HG02943 (cell line): ENCODE data around the gene MPPED2.
"Not testable (repeated sequence)": the region's sequence is repeated elsewhere in the genome, so short reads cannot be mapped to it uniquely, and the experiment has no call there.

Experiments
- ATAC-seq: cut with Tn5 transposase; IDR thresholded peaks from one replicate; pipeline ENCODE4 v1.9.1; 2021; ENCODE audit warnings: mild to moderate bottlenecking, low read depth, moderate library complexity; ENCODE audit not compliant: unreplicated experiment

MPPED2 gene

GRCh38 chr11:30579415-30580175 is 6.6 kb downstream of the MPPED2 start:
- no peak for ATAC-seq

- ATAC-seq, result no peak
Measured at GRCh38 chr11:30578406-30578805, 7.7 kb downstream of the MPPED2 start.

- no peak for ATAC-seq
Measured at GRCh38 chr11:30573951-30574350, 12.2 kb downstream of the MPPED2 start.

- no peak for ATAC-seq
Measured at GRCh38 chr11:30568931-30569330, 17.2 kb downstream of the MPPED2 start.

GRCh38 chr11:30567644-30568043 is 18.5 kb downstream of the MPPED2 start:
- ATAC-seq, result no peak

- no peak for ATAC-seq
Measured at GRCh38 chr11:30567120-30567519, 19.0 kb downstream of the MPPED2 start.

GRCh38 chr11:30566482-30566881 is 19.7 kb downstream of the MPPED2 start:
- ATAC-seq, result no peak

GRCh38 chr11:30565027-30565426 is 21.1 kb downstream of the MPPED2 start:
- ATAC-seq, result no peak

- ATAC-seq, result no peak
Measured at GRCh38 chr11:30561691-30562415, 24.3 kb downstream of the MPPED2 start.

- no peak for ATAC-seq
Measured at GRCh38 chr11:30560206-30561106, 25.7 kb downstream of the MPPED2 start.

GRCh38 chr11:30559004-30559403 is 27.1 kb downstream of the MPPED2 start:
- no peak for ATAC-seq

GRCh38 chr11:30554587-30554986 is 31.6 kb downstream of the MPPED2 start:
- not testable (repeated sequence) for ATAC-seq

- ATAC-seq, result no peak
Measured at GRCh38 chr11:30553521-30554110, 32.5 kb downstream of the MPPED2 start.

- ATAC-seq, result no peak
Measured at GRCh38 chr11:30552839-30553238, 33.3 kb downstream of the MPPED2 start.

- ATAC-seq, result no peak
Measured at GRCh38 chr11:30550022-30550542, 36.1 kb downstream of the MPPED2 start.

- no peak for ATAC-seq
Measured at GRCh38 chr11:30549565-30549964, 36.6 kb downstream of the MPPED2 start.

GRCh38 chr11:30546334-30546733 is 39.8 kb downstream of the MPPED2 start:
- ATAC-seq, result no peak

GRCh38 chr11:30545507-30545906 is 40.6 kb downstream of the MPPED2 start:
- ATAC-seq, result no peak

- ATAC-seq, result no peak
Measured at GRCh38 chr11:30543066-30543465, 43.1 kb downstream of the MPPED2 start.

- no peak for ATAC-seq
Measured at GRCh38 chr11:30540781-30541180, 45.4 kb downstream of the MPPED2 start.
